Measurements from ENCODE around the gene CNFN. TPM values are rescaled to one million over a fixed set of nuclear protein-coding genes. Genes with fewer than 3 reads are reported as not detected.

The CNFN gene
- total RNA-seq, 1 donor from 2014 or later = 1.1 TPM

GRCh38 chr19:42412227-42412626 is 22.1 kb upstream of the CNFN start:
- intact Hi-C loops (cut with DNase I) = no loop called here
- DNase-seq (peak; percentile 55), ATAC-seq (ENCODE audit: poor library complexity) (peak; percentile 8)

GRCh38 chr19:42411581-42412178 is 21.6 kb upstream of the CNFN start:
- DNase-seq (no peak), ATAC-seq (ENCODE audit: poor library complexity) (no peak)
- intact Hi-C loops (cut with DNase I) = no loop called here

- DNase-seq (no peak), ATAC-seq (ENCODE audit: poor library complexity) (no peak)
- intact Hi-C loops (cut with DNase I) = no loop called here
Observed at GRCh38 chr19:42410371-42410770, 20.3 kb upstream of the CNFN start.

GRCh38 chr19:42409477-42409876 is 19.4 kb upstream of the CNFN start:
- ATAC-seq (ENCODE audit: poor library complexity) (peak; percentile 69), DNase-seq (peak; percentile 73)
- intact Hi-C loops (cut with DNase I) = no loop called here

GRCh38 chr19:42407816-42408175 is 17.7 kb upstream of the CNFN start:
- ATAC-seq (ENCODE audit: poor library complexity) (no peak), DNase-seq (no peak)
- intact Hi-C loops (cut with DNase I) = no loop called here

- intact Hi-C loops (cut with DNase I) = no loop called here
- ATAC-seq (ENCODE audit: poor library complexity) = no peak
- DNase-seq = no peak
Observed at GRCh38 chr19:42407085-42407815, 17.2 kb upstream of the CNFN start.

- intact Hi-C loops (cut with DNase I) = no loop called here
- no peak for ATAC-seq (ENCODE audit: poor library complexity)
Observed at GRCh38 chr19:42406111-42406510, 16.0 kb upstream of the CNFN start.

GRCh38 chr19:42403586-42403985 is 13.5 kb upstream of the CNFN start:
- DNase-seq = no peak
- intact Hi-C loops (cut with DNase I) = no loop called here
- ATAC-seq (ENCODE audit: poor library complexity) = no peak

More at GRCh38 chr19:42406111-42406510, 16.0 kb upstream of the CNFN start:
- no peak for DNase-seq

- ATAC-seq (ENCODE audit: poor library complexity) (peak; percentile 2), DNase-seq (no peak)
- intact Hi-C loops (cut with DNase I) = no loop called here
Observed at GRCh38 chr19:42402376-42403116, 12.4 kb upstream of the CNFN start.

GRCh38 chr19:42401365-42402303 is 11.5 kb upstream of the CNFN start:
- DNase-seq (peak; percentile 90), ATAC-seq (ENCODE audit: poor library complexity) (peak; percentile 76)
- intact Hi-C loops (cut with DNase I) = no loop called here

GRCh38 chr19:42400404-42400803 is 10.3 kb upstream of the CNFN start:
- ATAC-seq (ENCODE audit: poor library complexity) (no peak), DNase-seq (no peak)
- intact Hi-C loops (cut with DNase I) = no loop called here

GRCh38 chr19:42397263-42398166 is 7.4 kb upstream of the CNFN start:
- intact Hi-C loops (cut with DNase I) = no loop called here

GRCh38 chr19:42396381-42397262 is 6.5 kb upstream of the CNFN start:
- DNase-seq = peak; percentile 99
- intact Hi-C loops (cut with DNase I) = no loop called here
- peak; percentile 96 for ATAC-seq (ENCODE audit: poor library complexity)

More at GRCh38 chr19:42397263-42398166, 7.4 kb upstream of the CNFN start:
- ATAC-seq (ENCODE audit: poor library complexity) = no peak
- no peak for DNase-seq

- intact Hi-C loops (cut with DNase I) = no loop called here
- DNase-seq (no peak), ATAC-seq (ENCODE audit: poor library complexity) (no peak)
Observed at GRCh38 chr19:42394751-42395150, 4.7 kb upstream of the CNFN start.

- ATAC-seq (ENCODE audit: poor library complexity) (no peak), DNase-seq (no peak)
- intact Hi-C loops (cut with DNase I) = no loop called here
Observed at GRCh38 chr19:42392165-42392564, 2.1 kb upstream of the CNFN start.

GRCh38 chr19:42388851-42389489 is 1.1 kb downstream of the CNFN start:
- no peak for DNase-seq
- no peak for ATAC-seq (ENCODE audit: poor library complexity)
- intact Hi-C loops (cut with DNase I) = no loop called here
